CD14-positive monocyte (primary cell): ENCODE results near the gene NPTX1. TPM values are rescaled to one million over a fixed set of nuclear protein-coding genes. Genes with fewer than 3 reads are reported as not detected.

ENCODE experiments used
- DNase-seq, 3 donors: peaks; one replicate each; pipeline ENCODE4 v3.0.0-alpha.2; 2011 to 2022
- H2AFZ ChIP-seq: 2 replicates; pipeline ENCODE4 v1.6.0; 2012; ENCODE audit warnings: mild to moderate bottlenecking, low read depth, low read length, inconsistent platforms; ENCODE audit not compliant: insufficient read depth, poor library complexity, severe bottlenecking
- H3K27ac ChIP-seq, 2 donors: 1 replicate in 1 of 2; 2 replicates in 1 of 2; pipeline ENCODE4 v1.5.1; 2012 to 2013; ENCODE audit warnings: low read length in 2 of 2, control low read depth in 1 of 2, inconsistent platforms in 1 of 2, low read depth in 1 of 2, mild to moderate bottlenecking in 1 of 2
- H3K27me3 ChIP-seq, 2 donors: one replicate each; pipeline versions ENCODE4 v1.6.0 to v1.6.1; 2011 to 2013; ENCODE audit warnings: low read length in 2 of 2; ENCODE audit not compliant: control insufficient read depth in 2 of 2, insufficient read depth in 2 of 2
- H3K36me3 ChIP-seq, 2 donors: replicated peaks in 1 of 2; 1 replicate in 1 of 2; 2 replicates in 1 of 2; pipeline versions ENCODE4 v1.5.1 to v1.6.1; 2012 to 2013; ENCODE audit warnings: low read length in 2 of 2, control low read depth in 1 of 2, inconsistent platforms in 1 of 2, mild to moderate bottlenecking in 1 of 2; ENCODE audit not compliant: insufficient read depth in 2 of 2, control insufficient read depth in 1 of 2
- H3K4me1 ChIP-seq, 2 donors: 1 replicate in 1 of 2; 2 replicates in 1 of 2; pipeline versions ENCODE4 v1.5.1 to v1.6.1; 2012 to 2013; ENCODE audit warnings: low read length in 2 of 2, control low read depth in 1 of 2, inconsistent platforms in 1 of 2, mild to moderate bottlenecking in 1 of 2, moderate library complexity in 1 of 2; ENCODE audit not compliant: insufficient read depth in 2 of 2, control insufficient read depth in 1 of 2
- H3K4me2 ChIP-seq: replicated peaks from 2 replicates; pipeline ENCODE3; 2012; ENCODE audit warnings: low read length, moderate library complexity, mild to moderate bottlenecking; ENCODE audit not compliant: poor library complexity, severe bottlenecking; ENCODE audit errors: extremely low read depth
- H3K4me3 ChIP-seq, 3 experiments: fragments of 200-600 bp in 1 of 3; sonication (generic) in 1 of 3; replicated peaks in 1 of 3; 1 replicate in 2 of 3; 2 replicates in 1 of 3; pipeline ENCODE4 v1.5.1; 2011 to 2013; ENCODE audit warnings: low read length in 3 of 3, mild to moderate bottlenecking in 3 of 3, control low read depth in 2 of 3, low read depth in 2 of 3, inconsistent platforms in 1 of 3, moderate library complexity in 1 of 3
- H3K79me2 ChIP-seq: 2 replicates; pipeline ENCODE4 v1.6.0; 2012; ENCODE audit warnings: mild to moderate bottlenecking, control low read depth, inconsistent platforms, low read length, moderate library complexity; ENCODE audit not compliant: insufficient read depth
- H3K9ac ChIP-seq: 2 replicates; pipeline ENCODE4 v1.6.0; 2017; ENCODE audit warnings: low read length, mild to moderate bottlenecking; ENCODE audit not compliant: insufficient read depth, poor library complexity, severe bottlenecking
- H3K9me3 ChIP-seq, 2 donors: replicated peaks in 1 of 2; 1 replicate in 1 of 2; 2 replicates in 1 of 2; pipeline versions ENCODE4 v1.5.1 to v1.6.1; 2012 to 2013; ENCODE audit warnings: low read length in 2 of 2, control low read depth in 1 of 2; ENCODE audit not compliant: control insufficient read depth in 1 of 2, insufficient read depth in 1 of 2
- H4K20me1 ChIP-seq: 2 replicates; pipeline ENCODE4 v1.6.0; 2012; ENCODE audit warnings: mild to moderate bottlenecking, low read length, control low read depth, moderate library complexity; ENCODE audit not compliant: insufficient read depth
- H3K27ac Mint-ChIP-seq, 7 donors: one replicate each; pipeline ENCODE4 v1.8.0; 2020; ENCODE audit warnings: mild to moderate bottlenecking in 7 of 7, mixed read lengths in 7 of 7, moderate library complexity in 6 of 7, inconsistent platforms in 2 of 7
- H3K27me3 Mint-ChIP-seq, 3 donors: one replicate each; pipeline ENCODE4 v1.8.0; 2021 to 2022; ENCODE audit warnings: low read depth in 3 of 3, mild to moderate bottlenecking in 3 of 3, mixed read lengths in 3 of 3, moderate library complexity in 3 of 3, inconsistent platforms in 1 of 3
- H3K36me3 Mint-ChIP-seq, 2 donors: one replicate each; pipeline ENCODE4 v1.8.0; 2020; ENCODE audit warnings: mixed read lengths in 2 of 2, inconsistent platforms in 1 of 2, mild to moderate bottlenecking in 1 of 2
- H3K4me1 Mint-ChIP-seq: one replicate; pipeline ENCODE4 v1.8.0; 2020; ENCODE audit warnings: mild to moderate bottlenecking, mixed read lengths
- H3K4me3 Mint-ChIP-seq, 2 donors: one replicate each; pipeline ENCODE4 v1.8.0; 2020; ENCODE audit warnings: mild to moderate bottlenecking in 2 of 2, mixed read lengths in 2 of 2, moderate library complexity in 1 of 2
- H3K9me3 Mint-ChIP-seq, 7 donors: one replicate each; pipeline ENCODE4 v1.8.0; 2020 to 2022; ENCODE audit warnings: mixed read lengths in 7 of 7, mild to moderate bottlenecking in 6 of 7, moderate library complexity in 6 of 7, inconsistent platforms in 2 of 7
- WGBS: methylation state at CpG from one replicate; pipeline ENCODE4 v1.1.5; 2013; ENCODE audit warnings: missing lambda C conversion rate; ENCODE audit not compliant: insufficient coverage; 5-methylcytosine and 5-hydroxymethylcytosine counted together
- intact Hi-C, 2 donors: fragments of 100-400 bp; cut with micrococcal nuclease; formaldehyde crosslinking; loops; one replicate each; pipeline versions ENCODE4 v1.15.0 to v1.15.1; 2023
- polyA plus RNA-seq, 3 donors: library from polyadenylated mRNA; depleted of rRNA in 1 of 3; unstranded in 2 of 3; stranded (reverse) in 1 of 3; fragments of 300-500 nt in 2 of 3; fragments of >200 nt in 1 of 3; fragmentation: Illumina TruSeq in 2 of 3; gene quantifications; 1 replicate in 2 of 3; 2 replicates in 1 of 3; pipeline ENCODE4 v1.2.3, GENCODE V29; 2012 to 2021
- TF ChIP-seq, protein P1 (sequence below): fragments of 200-600 bp; IDR thresholded peaks from one replicate; pipeline ENCODE4 v1.8.0; 2022; ENCODE audit warnings: antibody characterized with exemption, mild to moderate bottlenecking

The NPTX1 gene
- polyA plus RNA-seq, 3 donors, result not detected

DNA sequence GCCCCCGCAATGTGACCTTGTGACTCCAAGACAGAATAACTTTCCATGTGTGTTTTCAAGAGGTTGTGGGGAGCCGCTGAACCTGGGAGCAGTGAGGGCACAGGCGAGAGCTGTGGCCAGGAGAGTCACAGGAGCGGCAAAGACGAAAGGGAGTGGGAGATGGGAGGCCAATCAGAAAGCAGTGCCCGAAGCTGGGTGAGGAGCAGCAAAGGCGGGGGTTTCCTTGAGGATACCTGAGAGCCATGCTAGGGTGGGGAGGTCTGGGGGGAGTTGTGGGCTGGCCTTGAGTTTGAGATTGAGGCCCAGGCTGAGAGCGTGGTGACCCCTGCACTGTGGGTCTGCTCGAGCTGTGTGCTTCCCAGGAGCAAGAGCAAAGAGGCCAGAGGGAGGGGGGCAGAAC, 23.2 kb upstream of the NPTX1 start:
- H3K27ac Mint-ChIP-seq, result no peak overlapping the region
- 84% methylated on average over 9 of the region's 9 CpGs for WGBS
- no peak overlapping the region for H3K4me3 Mint-ChIP-seq
- intact Hi-C loops, result no loop called here
- Histone ChIP-seq H3K4me2 (no peak overlapping the region), H3K9ac (no peak overlapping the region), H3K9me3 (no peaks in the 10 kb centered on the region), H3K4me1 (no peaks in the 10 kb centered on the region), H3K79me2 (no peaks in the 10 kb centered on the region), H3K27ac (no peak overlapping the region), H3K4me3 (no peak overlapping the region), H3K36me3 (no peaks in the 10 kb centered on the region), H4K20me1 (no peaks in the 10 kb centered on the region), H2AFZ (no peak overlapping the region), H3K27me3 (no peaks in the 10 kb centered on the region)
- TF ChIP-seq, protein P1, sequence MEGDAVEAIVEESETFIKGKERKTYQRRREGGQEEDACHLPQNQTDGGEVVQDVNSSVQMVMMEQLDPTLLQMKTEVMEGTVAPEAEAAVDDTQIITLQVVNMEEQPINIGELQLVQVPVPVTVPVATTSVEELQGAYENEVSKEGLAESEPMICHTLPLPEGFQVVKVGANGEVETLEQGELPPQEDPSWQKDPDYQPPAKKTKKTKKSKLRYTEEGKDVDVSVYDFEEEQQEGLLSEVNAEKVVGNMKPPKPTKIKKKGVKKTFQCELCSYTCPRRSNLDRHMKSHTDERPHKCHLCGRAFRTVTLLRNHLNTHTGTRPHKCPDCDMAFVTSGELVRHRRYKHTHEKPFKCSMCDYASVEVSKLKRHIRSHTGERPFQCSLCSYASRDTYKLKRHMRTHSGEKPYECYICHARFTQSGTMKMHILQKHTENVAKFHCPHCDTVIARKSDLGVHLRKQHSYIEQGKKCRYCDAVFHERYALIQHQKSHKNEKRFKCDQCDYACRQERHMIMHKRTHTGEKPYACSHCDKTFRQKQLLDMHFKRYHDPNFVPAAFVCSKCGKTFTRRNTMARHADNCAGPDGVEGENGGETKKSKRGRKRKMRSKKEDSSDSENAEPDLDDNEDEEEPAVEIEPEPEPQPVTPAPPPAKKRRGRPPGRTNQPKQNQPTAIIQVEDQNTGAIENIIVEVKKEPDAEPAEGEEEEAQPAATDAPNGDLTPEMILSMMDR, result no peak
- peaks cover 13 to 21% (median 17%) of the 10 kb centered on the region in 3 donors for H3K27me3 Mint-ChIP-seq
- no peak for DNase-seq
- H3K4me1 Mint-ChIP-seq, result no peaks in the 10 kb centered on the region
- H3K36me3 Mint-ChIP-seq, result no peaks in the 10 kb centered on the region
- H3K9me3 Mint-ChIP-seq, result peaks cover 0 to 4% (median 0%) of the 10 kb centered on the region in 7 donors

DNA sequence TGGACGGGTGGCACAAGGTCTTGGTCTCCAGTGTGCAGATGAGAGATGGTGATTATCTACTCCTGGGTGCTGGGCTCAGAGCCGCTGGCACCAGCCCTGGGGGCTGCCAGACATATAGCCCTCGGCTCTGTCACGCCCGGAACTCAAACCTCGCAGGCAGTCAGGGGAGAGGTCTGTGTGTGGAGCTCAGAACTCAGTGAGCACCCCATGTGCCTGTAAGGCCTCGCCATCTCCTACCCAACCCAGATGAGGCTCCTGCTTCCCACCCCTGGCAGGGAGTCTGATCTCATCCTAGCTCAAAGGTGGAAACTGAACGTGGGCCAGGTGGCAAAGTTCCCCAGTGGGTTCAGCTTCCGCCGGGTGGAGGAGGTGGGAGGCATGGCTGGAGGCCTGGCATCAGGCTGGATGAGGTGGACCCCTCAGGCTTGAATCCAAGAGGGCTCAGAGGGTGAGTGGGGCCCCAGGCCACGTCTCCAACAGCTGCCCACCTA, 22.6 kb upstream of the NPTX1 start:
- no peak overlapping the region for H3K27ac Mint-ChIP-seq

More for the DNA sequence above, 22.6 kb upstream of the NPTX1 start:
- Mint-ChIP-seq H3K4me3 (no peak overlapping the region), H3K27me3 (peaks cover 11 to 18% (median 13%) of the 10 kb centered on the region in 3 donors), H3K36me3 (no peaks in the 10 kb centered on the region), H3K4me1 (no peaks in the 10 kb centered on the region), H3K9me3 (peaks cover 0 to 4% (median 0%) of the 10 kb centered on the region in 7 donors)
- Histone ChIP-seq H3K4me3 (no peak overlapping the region), H3K27me3 (no peaks in the 10 kb centered on the region), H3K4me2 (no peak overlapping the region), H3K79me2 (no peaks in the 10 kb centered on the region), H4K20me1 (no peaks in the 10 kb centered on the region), H3K9ac (no peak overlapping the region), H3K4me1 (no peaks in the 10 kb centered on the region), H3K9me3 (no peaks in the 10 kb centered on the region), H3K27ac (no peak overlapping the region), H2AFZ (no peak overlapping the region), H3K36me3 (no peaks in the 10 kb centered on the region)
- TF ChIP-seq, protein P1, result no peak
- 72% methylated on average over 5 of the region's 11 CpGs for WGBS
- no peak for DNase-seq
- intact Hi-C loops, result no loop called here
